Mesenchymal stem cell (in vitro differentiated cells and primary cell): ENCODE results near the gene NAV2.
A peak's percentile ranks its signal among the peaks of the same experiment; 100 is the strongest.

Source experiments
- DNase-seq: peaks from one replicate; pipeline ENCODE4 v3.0.0-alpha.2; 2013
- H2AFZ ChIP-seq: one replicate; pipeline ENCODE4 v1.6.1; 2013; ENCODE audit warnings: low read depth, mild to moderate bottlenecking, control low read depth, inconsistent platforms, low read length, moderate library complexity
- H2AK5ac ChIP-seq: 2 replicates; pipeline ENCODE4 v1.6.1; 2013; ENCODE audit warnings: low read length, moderate library complexity, mild to moderate bottlenecking, inconsistent platforms; ENCODE audit not compliant: severe bottlenecking
- H2BK120ac ChIP-seq: one replicate; pipeline ENCODE4 v1.6.1; 2013; ENCODE audit warnings: low read depth, mild to moderate bottlenecking, inconsistent platforms, low read length, moderate library complexity
- H2BK12ac ChIP-seq, 2 experiments: one replicate each; pipeline ENCODE4 v1.6.1; 2013; ENCODE audit warnings: inconsistent platforms in 2 of 2, low read length in 2 of 2, mild to moderate bottlenecking in 2 of 2, moderate library complexity in 2 of 2, control low read depth in 1 of 2
- H2BK15ac ChIP-seq: one replicate; pipeline ENCODE4 v1.6.1; 2013; ENCODE audit warnings: mild to moderate bottlenecking, low read depth, inconsistent platforms; ENCODE audit not compliant: poor library complexity, severe bottlenecking
- H2BK5ac ChIP-seq: 2 replicates; pipeline ENCODE4 v1.6.1; 2013; ENCODE audit warnings: low read depth, mild to moderate bottlenecking, low read length, control low read depth, inconsistent platforms; ENCODE audit not compliant: poor library complexity, severe bottlenecking
- H3K14ac ChIP-seq, 2 experiments: one replicate each; pipeline ENCODE4 v1.6.1; 2013; ENCODE audit warnings: inconsistent platforms in 2 of 2, low read length in 2 of 2, control low read depth in 1 of 2, mild to moderate bottlenecking in 1 of 2, moderate library complexity in 1 of 2
- H3K18ac ChIP-seq, 2 experiments: one replicate each; pipeline ENCODE4 v1.6.1; 2013; ENCODE audit warnings: inconsistent platforms in 2 of 2, low read length in 2 of 2, control low read depth in 1 of 2, low read depth in 1 of 2, mild to moderate bottlenecking in 1 of 2
- H3K23ac ChIP-seq, 2 experiments: one replicate each; pipeline ENCODE4 v1.6.1; 2013; ENCODE audit warnings: inconsistent platforms in 2 of 2, low read length in 2 of 2, mild to moderate bottlenecking in 2 of 2, moderate library complexity in 2 of 2, control low read depth in 1 of 2
- H3K27ac ChIP-seq: 2 replicates; pipeline ENCODE4 v1.5.1; 2013; ENCODE audit warnings: mild to moderate bottlenecking, moderate library complexity, low read length, control low read depth, inconsistent platforms; ENCODE audit not compliant: poor library complexity, severe bottlenecking
- H3K27me3 ChIP-seq, 2 experiments: 2 replicates each; pipeline versions ENCODE4 v1.6.1 to v1.7.0; 2013; ENCODE audit warnings: low read length in 2 of 2, mild to moderate bottlenecking in 2 of 2, moderate library complexity in 2 of 2, control low read depth in 1 of 2, inconsistent platforms in 1 of 2; ENCODE audit not compliant: control insufficient read depth in 1 of 2, insufficient read depth in 1 of 2
- H3K36me3 ChIP-seq, 2 experiments: 2 replicates each; pipeline versions ENCODE4 v1.6.1 to v1.7.0; 2013; ENCODE audit warnings: low read length in 2 of 2, control low read depth in 1 of 2, inconsistent platforms in 1 of 2, low read depth in 1 of 2, mild to moderate bottlenecking in 1 of 2; ENCODE audit not compliant: insufficient read depth in 2 of 2, control insufficient read depth in 1 of 2
- H3K4ac ChIP-seq, 2 experiments: one replicate each; pipeline ENCODE4 v1.6.1; 2013; ENCODE audit warnings: inconsistent platforms in 2 of 2, low read length in 2 of 2, mild to moderate bottlenecking in 2 of 2, moderate library complexity in 2 of 2, control low read depth in 1 of 2, low read depth in 1 of 2
- H3K4me1 ChIP-seq: 2 replicates; pipeline ENCODE4 v1.6.1; 2013; ENCODE audit warnings: low read depth, low read length, control low read depth; ENCODE audit not compliant: control insufficient read depth, insufficient read depth
- H3K4me2 ChIP-seq: 2 replicates; pipeline ENCODE4 v1.6.1; 2013; ENCODE audit warnings: low read length, mild to moderate bottlenecking, inconsistent platforms; ENCODE audit not compliant: poor library complexity, severe bottlenecking
- H3K4me3 ChIP-seq, 2 experiments: 2 replicates each; pipeline versions ENCODE4 v1.5.1 to v1.7.0; 2013; ENCODE audit warnings: low read length in 2 of 2, mild to moderate bottlenecking in 2 of 2, control low read depth in 1 of 2, low read depth in 1 of 2; ENCODE audit not compliant: insufficient read depth in 1 of 2
- H3K79me1 ChIP-seq: replicated peaks from 2 replicates; pipeline ENCODE4 v1.6.1; 2013; ENCODE audit warnings: mild to moderate bottlenecking, control low read depth, low read length, inconsistent platforms; ENCODE audit not compliant: poor library complexity, severe bottlenecking
- H3K9ac ChIP-seq: 2 replicates; pipeline ENCODE4 v1.7.0; 2013; ENCODE audit warnings: mild to moderate bottlenecking, low read length, moderate library complexity
- H3K9me3 ChIP-seq: 2 replicates; pipeline ENCODE4 v1.7.0; 2013; ENCODE audit warnings: mild to moderate bottlenecking, low read length; ENCODE audit not compliant: control insufficient read depth
- H4K8ac ChIP-seq: one replicate; pipeline ENCODE4 v1.6.1; 2013; ENCODE audit warnings: inconsistent platforms, mild to moderate bottlenecking, low read length, moderate library complexity
- H4K91ac ChIP-seq: one replicate; pipeline ENCODE4 v1.6.1; 2013; ENCODE audit warnings: mild to moderate bottlenecking, low read length, inconsistent platforms
- WGBS: methylation state at CpG from one replicate; pipeline ENCODE4 v1.1.7; 2013; ENCODE audit warnings: mixed read lengths; 5-methylcytosine and 5-hydroxymethylcytosine counted together

NAV2 gene

GRCh38 chr11:19848219-19848618 is 135.6 kb downstream of the NAV2 start:
- Histone ChIP-seq H3K14ac (no peak overlapping the region), H3K23ac (no peak overlapping the region), H3K4ac (no peak overlapping the region), H3K9ac (no peak overlapping the region), H3K4me2 (no peak overlapping the region), H3K4me1 (peaks cover 5% of the 10 kb centered on the region), H3K27me3 (no peaks in the 10 kb centered on the region), H2BK120ac (no peak overlapping the region), H2BK12ac (no peak overlapping the region), H3K36me3 (peaks cover 6 to 89% of the 10 kb centered on the region in 2 experiments), H2AK5ac (no peak overlapping the region), H2AFZ (peak overlapping the region; percentile 19), H3K79me1 (peaks cover 16% of the 10 kb centered on the region), H4K91ac (no peak overlapping the region), H2BK15ac (no peak overlapping the region), H3K27ac (no peak overlapping the region), H3K4me3 (no peak overlapping the region), H2BK5ac (no peak overlapping the region), H4K8ac (no peak overlapping the region), H3K9me3 (no peaks in the 10 kb centered on the region), H3K18ac (no peak overlapping the region)
- no peak for DNase-seq
- WGBS, result 79% methylated on average over 2 of the region's 2 CpGs

GRCh38 chr11:19849107-19849789 is 136.6 kb downstream of the NAV2 start:
- H3K23ac ChIP-seq, result no peak overlapping the region
- H3K79me1 ChIP-seq, result peaks cover 16% of the 10 kb centered on the region
- H2BK15ac ChIP-seq, result no peak overlapping the region
- DNase-seq, result no peak
- no peak overlapping the region for H3K27ac ChIP-seq
- no peak overlapping the region for H3K18ac ChIP-seq
- no peak overlapping the region for H3K4me2 ChIP-seq
- 88% methylated on average over 6 of the region's 6 CpGs for WGBS
- H2AFZ ChIP-seq, result no peak overlapping the region
- H2AK5ac ChIP-seq, result no peak overlapping the region
- H4K91ac ChIP-seq, result no peak overlapping the region
- no peak overlapping the region for H3K4me3 ChIP-seq
- H3K36me3 ChIP-seq, result peaks cover 6 to 78% of the 10 kb centered on the region in 2 experiments
- H3K4ac ChIP-seq, result no peak overlapping the region
- H3K9ac ChIP-seq, result no peak overlapping the region
- H4K8ac ChIP-seq, result no peak overlapping the region
- H3K4me1 ChIP-seq, result peaks cover 5% of the 10 kb centered on the region
- H3K14ac ChIP-seq, result no peak overlapping the region
- H2BK120ac ChIP-seq, result no peak overlapping the region
- H3K27me3 ChIP-seq, result no peaks in the 10 kb centered on the region
- H3K9me3 ChIP-seq, result no peaks in the 10 kb centered on the region
- H2BK12ac ChIP-seq, result no peak overlapping the region
- H2BK5ac ChIP-seq, result no peak overlapping the region

GRCh38 chr11:19849947-19850593 is 137.4 kb downstream of the NAV2 start:
- DNase-seq, result no peak
- Histone ChIP-seq H3K4me1 (peaks cover 5% of the 10 kb centered on the region), H3K4me2 (no peak overlapping the region), H4K91ac (no peak overlapping the region), H4K8ac (no peak overlapping the region), H3K9me3 (no peaks in the 10 kb centered on the region), H2BK12ac (no peak overlapping the region), H2BK120ac (no peak overlapping the region), H3K27me3 (no peaks in the 10 kb centered on the region), H2BK15ac (no peak overlapping the region), H3K27ac (no peak overlapping the region), H3K79me1 (peaks cover 16% of the 10 kb centered on the region), H3K4me3 (no peak overlapping the region), H3K4ac (no peak overlapping the region), H2AFZ (no peak overlapping the region), H2AK5ac (no peak overlapping the region), H3K36me3 (peaks cover 6 to 70% of the 10 kb centered on the region in 2 experiments), H2BK5ac (no peak overlapping the region), H3K18ac (no peak overlapping the region), H3K14ac (no peak overlapping the region), H3K23ac (no peak overlapping the region), H3K9ac (no peak overlapping the region)
- 42% methylated on average over 4 of the region's 6 CpGs for WGBS

- Histone ChIP-seq H3K4ac (no peak overlapping the region), H3K36me3 (peaks cover 1 to 59% of the 10 kb centered on the region in 2 experiments), H2AFZ (no peak overlapping the region), H3K9me3 (no peaks in the 10 kb centered on the region), H3K4me1 (peaks cover 3% of the 10 kb centered on the region), H3K14ac (no peak overlapping the region), H3K79me1 (peaks cover 15% of the 10 kb centered on the region), H2BK15ac (no peak overlapping the region), H3K23ac (no peak overlapping the region), H4K8ac (no peak overlapping the region), H2BK12ac (no peak overlapping the region), H3K18ac (no peak overlapping the region), H3K9ac (no peak overlapping the region), H4K91ac (no peak overlapping the region), H3K4me3 (no peak overlapping the region), H2AK5ac (no peak overlapping the region), H3K4me2 (no peak overlapping the region), H3K27me3 (no peaks in the 10 kb centered on the region), H2BK120ac (no peak overlapping the region), H2BK5ac (no peak overlapping the region), H3K27ac (no peak overlapping the region)
- WGBS, result 89% methylated on average over 1 of the region's 2 CpGs
- no peak for DNase-seq
Observed at GRCh38 chr11:19852288-19852687, 139.7 kb downstream of the NAV2 start.
